Brain microvascular endothelial cell (primary cell): ENCODE results near the gene FAM200A.
"Not testable (repeated sequence)": the region's sequence is repeated elsewhere in the genome, so short reads cannot be mapped to it uniquely, and the experiment has no call there.

ENCODE experiments used
- DNase-seq: peaks from one replicate; pipeline ENCODE4 v3.0.0-alpha.2; 2020
- H3K27ac ChIP-seq: fragments of 250-450 bp; sonication (Bioruptor Pico); 2 replicates; pipeline ENCODE4 v1.5.1; 2020; ENCODE audit warnings: mild to moderate bottlenecking, moderate library complexity
- H3K27me3 ChIP-seq: fragments of 250-450 bp; sonication (Bioruptor Pico); replicated peaks from 2 replicates; pipeline ENCODE4 v1.5.1; 2020; ENCODE audit warnings: mild to moderate bottlenecking
- H3K36me3 ChIP-seq: fragments of 250-450 bp; sonication (Bioruptor Pico); replicated peaks from 2 replicates; pipeline ENCODE4 v1.5.1; 2020; ENCODE audit warnings: mild to moderate bottlenecking
- H3K4me3 ChIP-seq: 2 replicates; pipeline ENCODE4 v1.5.1; 2011; ENCODE audit warnings: low read depth, mild to moderate bottlenecking, control low read depth, low read length, moderate library complexity
- CTCF ChIP-seq: IDR thresholded peaks from 2 replicates; pipeline ENCODE4 v1.5.1; 2011; ENCODE audit warnings: low read depth, mild to moderate bottlenecking, moderate library complexity, low read length, control low read depth, inconsistent platforms; ENCODE audit errors: missing control alignments
- in situ Hi-C: cut with HindIII; loops from 2 replicates; pipeline ENCODE4 v1.10.0; 2017; ENCODE audit warnings: low sequenced_read_pairs, low pct_ligation_motif_present

FAM200A gene

GRCh38 chr7:99588868-99589267, 37.0 kb upstream of the FAM200A start:
- Histone ChIP-seq H3K36me3 (no peaks in the 10 kb centered on the region), H3K27ac (no peak overlapping the region), H3K27me3 (no peaks in the 10 kb centered on the region), H3K4me3 (no peak overlapping the region)
- no peak for DNase-seq
- in situ Hi-C loops: no loop called here
- no peak for TF ChIP-seq CTCF

DNA sequence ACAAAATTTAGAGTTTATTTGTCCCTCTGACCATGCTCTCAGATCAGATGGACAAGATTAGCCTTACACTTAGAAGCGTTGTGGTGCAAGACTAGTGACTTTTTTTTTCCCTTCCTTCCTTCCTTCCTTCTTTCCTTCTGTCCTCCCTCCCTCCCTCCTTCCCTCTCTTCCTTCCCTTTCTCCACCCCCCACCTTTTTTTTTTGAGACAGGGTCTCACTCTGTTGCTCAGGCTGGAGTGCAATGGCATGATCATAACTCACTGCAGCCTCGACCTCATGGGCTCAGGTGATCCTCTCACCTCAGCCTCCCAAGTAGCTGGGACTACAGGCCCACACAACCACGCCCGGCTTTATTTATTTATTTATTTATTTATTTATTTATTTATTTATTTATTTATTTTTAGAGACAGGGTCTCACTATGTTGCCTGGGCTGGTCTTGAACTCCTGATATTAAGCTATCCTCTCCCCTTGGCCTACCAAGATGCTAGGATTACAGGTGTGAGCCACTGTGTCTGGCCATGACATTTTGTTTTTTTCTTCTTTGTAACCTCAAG, 28.9 kb upstream of the FAM200A start:
- H3K27me3 ChIP-seq, in situ Hi-C loops, DNase-seq, H3K36me3 ChIP-seq, H3K27ac ChIP-seq: not testable (repeated sequence)
- peak overlapping the region; percentile 61 for H3K4me3 ChIP-seq

- no peak for DNase-seq
- in situ Hi-C loops: no loop called here
- H3K27me3 ChIP-seq: no peaks in the 10 kb centered on the region
- H3K4me3 ChIP-seq: peak overlapping the region; percentile 61
- peak; percentile 64 for TF ChIP-seq CTCF
- no peaks in the 10 kb centered on the region for H3K36me3 ChIP-seq
- no peak overlapping the region for H3K27ac ChIP-seq
These were observed 28.3 kb upstream of the FAM200A start for GRCh38 chr7:99579956-99580777.

DNA sequence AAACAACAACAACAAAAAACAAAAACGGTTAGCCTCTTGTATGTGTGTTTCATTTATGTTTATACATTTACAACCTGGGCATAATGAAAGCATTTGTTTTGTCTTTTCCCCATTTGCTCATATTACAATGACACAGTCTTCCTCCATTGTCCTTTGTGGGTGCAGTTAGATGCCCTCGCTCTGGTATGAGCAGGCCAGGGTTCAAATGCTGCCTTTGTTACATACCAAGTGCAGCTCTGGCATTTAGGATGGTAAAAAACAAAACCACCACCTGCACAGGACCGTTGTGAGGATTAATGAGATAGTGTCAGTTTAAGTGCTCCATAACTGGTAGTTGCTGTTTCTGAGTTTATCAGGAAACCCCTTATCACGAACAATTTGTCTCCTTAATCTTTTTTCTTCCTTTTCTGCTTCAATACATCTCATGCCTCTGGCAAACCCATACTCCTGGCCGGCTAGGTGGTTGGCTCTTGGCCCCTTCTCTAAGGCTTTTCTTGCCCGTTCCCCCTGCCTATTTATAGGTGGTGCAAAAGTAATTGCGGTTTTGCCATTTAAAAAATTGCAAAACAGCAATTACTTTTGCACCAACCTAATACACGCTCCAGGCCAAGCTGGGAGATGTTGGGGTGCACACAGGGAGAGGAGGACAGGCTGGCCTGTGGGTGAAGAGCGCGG, 27.5 kb upstream of the FAM200A start:
- Histone ChIP-seq H3K36me3 (no peaks in the 10 kb centered on the region), H3K27me3 (no peaks in the 10 kb centered on the region), H3K27ac (no peak overlapping the region), H3K4me3 (peak overlapping the region; percentile 61)
- TF ChIP-seq CTCF: no peak
- DNase-seq: no peak
- in situ Hi-C loops: no loop called here

DNA sequence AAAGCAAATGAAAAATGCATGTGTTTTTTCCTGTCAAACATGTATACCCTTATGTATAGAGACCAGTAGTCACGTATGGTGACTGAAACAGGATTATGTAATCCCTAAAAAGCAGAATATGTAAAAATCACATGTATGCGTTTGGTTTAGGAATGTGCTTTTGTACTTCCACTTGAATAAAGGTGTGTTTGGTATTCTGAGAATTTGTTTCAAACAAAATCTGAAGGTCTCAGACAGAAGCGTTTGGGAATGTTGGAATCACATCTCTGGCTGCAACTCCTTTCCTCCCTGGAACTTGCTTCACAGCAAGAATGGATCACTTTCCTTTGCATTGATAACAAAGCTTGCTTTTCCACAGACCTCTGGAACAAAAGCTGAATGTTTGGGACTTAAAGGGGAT, 24.3 kb upstream of the FAM200A start:
- in situ Hi-C loops: no loop called here
- no peak overlapping the region for H3K27ac ChIP-seq
- H3K27me3 ChIP-seq: no peaks in the 10 kb centered on the region
- H3K36me3 ChIP-seq: peaks cover 24% of the 10 kb centered on the region
- TF ChIP-seq CTCF: no peak
- no peak overlapping the region for H3K4me3 ChIP-seq
- DNase-seq: no peak

DNA sequence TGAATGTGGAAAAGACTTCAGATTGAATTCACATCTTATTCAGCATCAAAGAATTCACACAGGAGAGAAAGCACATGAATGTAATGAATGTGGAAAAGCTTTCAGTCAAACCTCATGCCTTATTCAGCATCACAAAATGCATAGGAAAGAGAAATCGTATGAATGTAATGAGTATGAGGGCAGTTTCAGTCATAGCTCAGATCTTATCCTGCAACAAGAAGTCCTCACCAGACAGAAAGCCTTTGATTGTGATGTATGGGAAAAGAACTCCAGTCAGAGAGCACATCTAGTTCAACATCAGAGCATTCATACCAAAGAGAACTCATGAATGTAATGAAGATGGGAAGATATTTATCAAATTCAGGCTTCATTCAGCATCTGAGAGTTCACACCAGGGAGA, 21.3 kb upstream of the FAM200A start:
- no peak for DNase-seq
- in situ Hi-C loops: no loop called here
- H3K27me3 ChIP-seq: no peaks in the 10 kb centered on the region
- peaks cover 39% of the 10 kb centered on the region for H3K36me3 ChIP-seq
- TF ChIP-seq CTCF: no peak
- no peak overlapping the region for H3K27ac ChIP-seq
- H3K4me3 ChIP-seq: no peak overlapping the region
